SKM-1 treated with dmso at 0.1 percent for 144 hours (cell line): ENCODE data around the gene NLK.
"Not testable (repeated sequence)": the region's sequence is repeated elsewhere in the genome, so short reads cannot be mapped to it uniquely, and the experiment has no call there.

ENCODE experiments used
- DNase-seq: peaks from one replicate; lab custom pipeline; 2025; ENCODE audit not compliant: unreplicated experiment; lab: John Stamatoyannopoulos, UW

Gene NLK

DNA sequence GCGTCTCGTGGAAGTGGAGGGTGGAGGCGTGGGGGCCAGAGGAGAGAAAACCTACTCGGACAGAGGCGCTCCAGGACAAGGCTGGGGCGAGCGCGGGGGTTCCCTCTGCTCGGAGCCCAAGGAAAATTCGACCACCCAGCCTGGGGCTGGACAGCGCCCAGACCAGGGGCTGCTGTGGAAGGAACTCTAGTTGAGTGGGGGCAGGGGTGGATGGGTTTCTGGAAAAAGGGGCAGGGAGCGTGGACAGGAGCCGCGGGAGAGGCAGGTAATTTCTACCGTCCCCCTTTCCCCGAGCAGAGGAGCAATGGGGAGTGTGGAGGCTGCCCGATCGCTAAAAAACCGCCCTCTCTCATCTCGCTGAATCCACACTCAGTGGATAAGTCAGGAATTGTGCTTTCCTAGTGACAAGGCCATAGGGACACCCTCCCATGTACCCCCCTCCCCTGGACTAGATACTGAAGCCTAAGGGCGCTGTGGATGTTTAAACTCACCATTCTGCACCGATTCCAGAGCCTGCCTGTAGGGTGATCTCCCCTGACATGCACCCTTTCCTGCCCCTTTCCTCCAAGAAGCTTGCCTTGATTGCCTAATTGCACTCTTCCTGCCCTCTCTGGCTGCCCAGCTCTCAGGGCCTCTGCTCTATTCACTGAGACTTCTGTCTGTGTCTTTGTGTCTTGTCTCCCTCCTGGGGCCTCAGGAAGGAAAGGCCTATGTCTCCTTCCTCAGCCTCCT, 185.8 kb downstream of the NLK start:
- DNase-seq, result peak; percentile 67

DNA sequence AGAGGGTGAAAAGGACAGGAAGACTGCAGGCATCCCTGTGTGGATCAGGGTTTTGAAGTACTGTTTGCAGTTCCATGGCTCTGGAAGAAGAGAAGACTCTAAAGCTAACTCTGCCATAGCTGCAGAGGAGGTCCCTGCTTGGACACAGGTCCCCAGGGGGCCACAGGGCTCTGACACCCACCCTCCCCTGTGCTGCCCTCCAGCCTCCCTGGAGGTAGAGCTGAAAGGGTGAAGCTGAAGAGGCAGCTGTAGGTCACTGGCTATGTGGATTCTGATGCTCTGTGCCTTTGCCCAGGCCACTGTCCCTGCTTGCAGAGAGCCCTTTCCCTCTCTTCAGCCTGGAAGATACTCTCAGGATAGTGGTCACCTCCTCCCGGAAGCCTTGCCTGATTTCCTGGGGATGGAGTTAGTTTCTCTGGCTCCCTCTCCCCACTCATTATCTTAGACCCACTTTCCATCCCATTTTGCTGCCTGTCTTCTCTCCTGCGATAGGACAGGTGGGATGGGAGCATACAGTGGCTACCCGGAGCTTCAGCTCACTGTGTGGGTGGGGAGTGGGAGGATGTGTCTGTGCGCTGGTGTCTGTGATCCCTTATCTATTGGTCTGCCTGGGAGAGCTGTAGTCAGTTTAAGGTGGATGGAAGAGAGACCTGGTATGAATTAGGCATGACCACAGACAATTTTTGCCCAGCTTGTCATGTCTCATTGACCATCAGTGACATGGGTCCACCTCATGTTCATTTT, 186.7 kb downstream of the NLK start:
- no peak for DNase-seq

DNA sequence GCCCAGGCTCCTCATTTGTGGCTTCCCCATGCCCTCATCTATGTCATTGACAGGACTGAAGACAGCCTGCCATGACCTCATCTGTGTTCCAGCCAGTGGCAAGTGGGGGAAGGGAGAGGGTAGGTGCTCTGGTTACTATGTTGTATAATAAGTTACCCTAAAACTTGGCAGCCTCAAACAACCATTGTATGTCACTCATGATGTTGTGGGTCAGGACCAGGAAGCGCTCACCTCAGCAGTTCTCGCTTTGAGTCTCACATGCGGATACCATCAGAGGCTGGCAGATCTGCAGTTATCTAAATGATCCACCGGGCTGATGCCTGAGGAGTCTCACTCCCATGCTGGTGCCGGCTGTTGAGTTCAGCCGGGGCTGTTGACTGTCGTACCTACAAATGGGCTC, 187.5 kb downstream of the NLK start:
- no peak for DNase-seq

DNA sequence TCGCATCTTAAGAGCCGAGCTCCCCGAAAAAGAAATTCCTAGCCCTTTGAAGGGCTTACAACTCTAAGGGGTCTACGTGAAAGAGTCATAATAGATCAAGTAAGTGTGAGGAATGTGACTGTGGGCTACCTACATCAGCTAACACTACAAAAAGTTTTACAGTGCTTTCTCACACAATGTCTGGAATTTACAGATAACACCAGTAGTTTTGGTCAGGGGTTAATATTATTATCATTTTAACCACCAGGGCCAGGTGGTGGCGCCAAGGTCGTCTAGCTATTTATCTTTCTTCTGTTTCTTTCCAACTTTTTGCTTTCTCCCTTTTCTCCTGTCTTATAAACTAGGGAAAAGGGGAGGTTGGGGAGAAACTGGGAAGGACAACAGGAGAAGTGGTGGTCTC, 188.1 kb downstream of the NLK start:
- DNase-seq, result not testable (repeated sequence)

DNA sequence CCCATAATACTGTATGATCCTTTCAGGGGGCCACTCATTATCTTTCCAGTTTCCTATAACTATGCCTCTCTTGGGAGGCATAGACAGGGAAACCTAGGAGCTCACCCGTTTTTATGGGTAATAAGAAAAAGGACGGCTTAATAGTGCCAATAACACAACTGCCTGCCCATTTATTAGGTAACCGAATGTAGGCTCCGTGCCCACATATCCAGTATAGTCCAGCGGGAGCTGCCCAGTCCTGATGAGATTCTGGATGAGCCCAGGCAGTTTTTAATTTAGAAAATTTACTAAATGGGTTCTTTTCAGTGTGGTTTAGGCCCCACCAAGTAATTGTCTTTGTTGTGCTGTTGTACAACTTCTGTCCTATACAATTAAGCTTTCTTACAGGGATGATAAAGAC, 189.1 kb downstream of the NLK start:
- not testable (repeated sequence) for DNase-seq

DNA sequence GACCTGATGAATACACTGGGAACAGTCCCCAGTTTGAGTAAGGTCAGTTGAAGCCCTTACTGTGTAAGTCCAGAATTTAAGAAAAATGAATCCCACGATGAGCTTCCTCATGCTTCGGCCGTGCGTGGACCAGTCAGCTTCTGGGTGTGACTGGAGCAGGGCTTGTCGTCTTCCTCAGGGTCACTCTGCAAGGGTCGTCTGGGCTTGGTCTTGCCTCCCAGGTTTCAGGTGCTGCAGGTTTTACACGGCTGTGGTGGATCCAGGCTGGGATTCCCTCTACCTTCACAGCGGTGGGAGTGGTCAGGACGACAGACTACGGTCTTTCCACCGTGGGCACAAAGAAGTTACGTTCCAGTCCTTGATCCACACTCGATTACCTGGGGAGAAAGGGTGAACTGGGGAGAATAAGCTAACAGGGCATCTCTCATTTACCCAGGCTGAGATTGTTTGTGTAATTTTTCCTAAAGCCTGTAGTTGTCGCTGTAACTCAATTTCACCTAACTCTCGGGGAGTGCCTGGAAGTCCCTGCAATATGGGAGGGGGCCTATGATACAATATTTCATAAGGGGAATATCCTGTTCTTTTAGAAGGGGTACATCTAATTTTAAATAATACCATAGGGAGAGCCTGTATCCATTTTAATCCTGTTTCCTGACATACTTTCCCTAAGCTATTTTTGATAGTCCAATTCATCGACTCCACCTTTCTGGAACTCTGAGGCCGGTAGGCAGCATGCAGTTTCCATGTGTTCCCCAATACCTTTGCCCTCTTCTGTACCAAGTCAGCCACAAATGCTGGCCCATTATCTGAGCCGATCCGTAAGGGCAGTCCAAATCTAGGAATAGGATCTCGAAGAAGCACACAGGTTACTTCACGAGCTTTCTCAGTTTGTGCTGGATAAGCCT, 190.7 kb downstream of the NLK start:
- DNase-seq, result not testable (repeated sequence)

DNA sequence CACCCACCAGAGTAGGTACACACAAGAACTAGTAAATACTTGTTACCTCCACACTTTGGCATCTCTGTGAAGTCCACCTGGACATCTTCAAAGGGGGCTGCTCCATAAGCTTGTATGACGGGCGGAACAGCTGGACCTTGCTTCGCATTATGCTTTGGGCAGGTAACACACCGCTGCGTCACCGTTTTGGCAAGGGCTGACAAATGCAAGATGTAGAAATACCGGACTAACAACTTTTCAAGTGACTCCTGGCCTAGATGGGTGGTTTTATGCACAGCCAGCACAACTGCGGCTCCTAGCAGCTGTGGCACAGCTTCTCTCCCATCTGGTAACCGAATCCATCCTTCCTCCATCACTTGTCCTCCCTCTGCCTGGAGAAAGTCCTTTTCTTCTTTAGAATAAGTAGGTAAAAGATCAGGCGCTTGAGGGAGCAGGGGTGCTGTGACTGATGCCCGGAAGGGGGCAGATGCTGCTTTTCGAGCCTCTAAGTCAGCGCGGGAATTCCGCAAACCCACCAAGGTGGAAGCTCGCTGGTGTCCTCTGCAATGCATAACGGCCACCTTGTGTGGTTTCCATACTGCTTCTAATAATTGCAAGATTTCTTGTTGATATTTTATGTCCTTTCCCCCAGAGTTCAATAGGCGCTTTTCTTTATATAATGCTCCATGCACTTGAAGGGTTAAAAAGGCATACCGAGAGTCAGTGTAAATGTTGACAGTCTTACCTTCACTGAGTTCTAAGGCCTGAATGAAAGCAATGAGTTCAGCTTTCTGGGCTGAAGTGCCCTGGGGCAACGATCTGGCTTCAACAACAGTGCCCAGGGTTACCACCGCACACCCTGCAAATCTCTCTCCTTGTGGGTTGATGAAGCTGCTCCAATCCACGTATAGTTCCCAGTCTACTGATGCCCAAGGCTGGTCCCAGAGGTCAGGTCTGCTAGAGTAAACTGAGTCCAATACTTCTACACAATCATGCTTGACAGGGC, 191.7 kb downstream of the NLK start:
- DNase-seq, result not testable (repeated sequence)

DNA sequence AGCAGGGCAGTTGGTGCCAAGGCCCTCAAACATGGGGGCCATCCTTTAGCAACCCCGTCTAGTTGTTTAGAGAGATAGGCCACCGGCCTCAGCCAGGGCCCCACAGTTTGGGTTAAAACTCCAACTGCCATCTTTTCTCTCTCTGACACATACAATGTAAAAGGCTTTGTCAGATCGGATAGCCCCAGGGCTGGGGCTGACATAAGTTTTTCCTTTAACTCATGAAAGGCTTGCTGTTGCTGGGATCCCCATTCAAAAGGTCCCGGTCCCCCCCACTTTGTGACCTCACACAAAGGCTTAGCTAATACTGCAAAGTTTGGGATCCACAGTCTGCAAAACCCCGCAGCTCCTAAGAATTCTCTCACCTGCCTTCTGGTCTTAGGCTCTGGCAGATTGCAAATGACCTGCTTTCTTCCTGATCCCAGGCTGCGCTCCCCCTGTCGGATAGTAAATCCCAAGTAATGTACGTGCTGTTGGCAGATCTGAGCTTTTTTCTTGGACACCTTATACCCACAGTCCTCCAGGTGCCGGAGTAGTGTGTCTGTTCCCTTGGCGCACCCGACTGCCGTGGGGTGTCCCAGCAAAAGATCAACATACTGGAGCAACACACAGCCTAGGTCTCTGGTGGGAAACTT, 192.7 kb downstream of the NLK start:
- not testable (repeated sequence) for DNase-seq

DNA sequence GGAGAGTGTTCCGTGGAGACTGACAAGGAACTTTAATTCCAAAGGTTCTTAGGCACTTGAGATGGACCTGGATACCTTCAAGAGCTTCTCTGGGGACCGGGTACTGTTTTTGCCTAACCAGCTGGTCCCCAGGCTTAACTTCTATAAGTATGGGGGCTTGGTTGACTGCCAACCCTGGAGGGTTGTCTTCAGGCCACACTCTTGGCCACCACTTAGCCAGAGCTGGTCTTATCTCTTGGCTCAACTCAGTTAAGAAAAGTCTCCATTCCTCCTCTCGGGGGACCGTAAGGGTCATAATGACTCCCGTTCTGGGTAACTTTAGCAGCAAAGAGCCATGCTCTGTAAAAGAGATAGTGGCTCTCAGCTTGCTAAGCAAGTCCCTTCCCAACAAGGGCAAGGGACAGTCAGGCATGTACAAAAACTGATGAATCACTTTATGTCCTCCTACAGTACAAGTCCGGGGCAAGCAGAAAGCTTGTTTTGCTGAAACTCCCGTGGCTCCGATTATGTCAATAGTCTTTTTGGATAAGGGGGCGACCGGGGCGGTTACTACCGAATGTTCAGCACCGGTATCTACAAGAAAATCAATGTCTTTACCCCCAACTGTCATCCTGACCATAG, 193.7 kb downstream of the NLK start:
- not testable (repeated sequence) for DNase-seq

DNA sequence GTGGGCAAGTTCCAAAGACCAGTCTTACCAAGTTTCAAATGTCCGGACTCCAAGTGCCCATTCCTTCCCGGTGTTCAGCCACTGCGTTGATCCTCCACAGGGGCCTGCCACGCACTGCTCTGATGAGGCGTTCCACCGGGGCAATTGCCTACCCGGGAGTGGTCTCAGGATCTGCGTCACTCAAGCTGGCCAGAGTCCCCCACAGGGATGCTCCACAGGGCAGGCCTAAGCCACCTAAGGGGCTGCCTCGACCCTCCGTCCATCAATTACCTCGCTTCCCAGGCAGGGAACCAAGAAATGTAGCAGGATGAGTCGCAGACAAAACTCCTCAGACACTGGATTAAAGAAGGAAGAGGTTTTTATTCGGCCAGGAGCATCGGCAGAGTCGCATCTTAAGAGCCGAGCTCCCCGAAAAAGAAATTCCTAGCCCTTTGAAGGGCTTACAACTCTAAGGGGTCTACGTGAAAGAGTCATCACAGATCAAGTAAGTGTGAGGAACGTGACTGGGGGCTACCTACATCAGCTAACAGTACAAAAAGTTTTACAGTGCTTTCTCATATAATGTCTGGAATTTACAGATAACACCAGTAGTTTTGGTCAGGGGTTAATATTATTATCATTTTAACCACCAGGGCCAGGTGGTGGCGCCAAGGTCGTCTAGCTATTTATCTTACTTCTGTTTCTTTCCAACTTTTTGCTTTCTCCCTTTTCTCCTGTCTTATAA, 196.2 kb downstream of the NLK start:
- not testable (repeated sequence) for DNase-seq

DNA sequence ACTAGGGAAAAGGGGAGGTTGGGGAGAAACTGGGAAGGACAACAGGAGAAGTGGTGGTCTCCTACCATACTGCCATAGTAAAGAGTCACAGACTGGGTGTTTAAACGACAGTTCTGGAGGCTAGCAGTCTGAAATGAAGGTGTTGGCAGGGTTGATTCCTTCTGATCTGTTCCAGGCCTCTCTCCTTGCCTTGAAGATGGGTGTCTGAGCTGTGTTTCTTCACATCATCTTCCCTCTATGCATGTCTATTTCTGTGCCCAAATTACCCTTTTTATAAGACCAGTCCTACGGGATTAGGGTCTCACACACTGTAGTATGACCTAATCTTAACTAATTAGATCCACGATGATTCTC, 196.8 kb downstream of the NLK start:
- DNase-seq, result no peak

DNA sequence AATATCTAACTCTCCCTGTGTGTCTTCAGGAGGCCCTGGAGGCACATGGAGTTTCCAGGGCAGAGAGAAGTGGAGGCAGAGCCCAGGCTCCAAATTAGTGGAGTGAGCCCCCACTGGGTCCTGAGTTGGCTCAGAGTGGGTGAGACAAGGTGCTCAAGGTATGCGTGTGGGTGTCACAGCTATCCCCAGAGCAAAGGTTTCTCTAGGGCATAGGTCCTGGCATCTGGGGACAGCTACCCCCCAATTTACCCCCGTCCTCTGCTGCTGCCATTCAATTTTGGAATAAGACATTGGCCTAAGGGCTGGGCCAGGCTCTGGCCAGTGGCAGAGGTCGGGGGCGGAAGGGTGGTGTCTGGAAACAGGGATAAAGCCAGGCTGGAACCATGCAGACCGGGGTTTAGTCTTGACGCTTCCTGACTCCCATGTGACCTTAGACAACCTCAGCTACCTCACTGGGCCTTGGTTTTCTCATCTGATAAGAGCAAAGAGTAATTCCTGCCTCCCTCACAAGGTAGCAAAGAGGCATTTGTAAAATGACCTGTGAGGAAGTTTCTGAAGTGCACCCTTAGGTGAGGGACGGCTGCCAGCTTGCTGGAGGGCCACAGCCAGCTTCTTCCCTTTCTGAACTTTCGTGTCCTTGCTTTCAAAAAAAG, 198.3 kb downstream of the NLK start:
- no peak for DNase-seq

DNA sequence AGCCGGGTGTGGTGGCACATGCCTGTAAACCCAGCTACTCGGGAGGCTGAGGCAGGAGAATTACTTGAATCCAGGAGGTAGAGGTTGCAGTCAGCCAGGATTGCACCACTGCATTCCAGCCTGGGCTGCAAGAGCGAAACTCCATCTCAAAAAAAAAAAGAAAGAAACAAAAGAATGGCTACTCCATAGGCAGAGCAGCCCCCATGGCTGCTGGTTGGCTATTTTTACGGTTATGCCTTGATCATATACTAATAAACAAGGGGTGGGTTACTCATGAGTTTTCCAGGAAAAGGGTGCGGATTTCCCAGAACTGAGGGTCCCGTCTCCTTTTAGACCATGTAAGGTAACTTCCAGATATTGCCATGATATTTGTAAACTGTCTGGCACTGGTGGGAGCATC, 200.3 kb downstream of the NLK start:
- DNase-seq, result no peak

DNA sequence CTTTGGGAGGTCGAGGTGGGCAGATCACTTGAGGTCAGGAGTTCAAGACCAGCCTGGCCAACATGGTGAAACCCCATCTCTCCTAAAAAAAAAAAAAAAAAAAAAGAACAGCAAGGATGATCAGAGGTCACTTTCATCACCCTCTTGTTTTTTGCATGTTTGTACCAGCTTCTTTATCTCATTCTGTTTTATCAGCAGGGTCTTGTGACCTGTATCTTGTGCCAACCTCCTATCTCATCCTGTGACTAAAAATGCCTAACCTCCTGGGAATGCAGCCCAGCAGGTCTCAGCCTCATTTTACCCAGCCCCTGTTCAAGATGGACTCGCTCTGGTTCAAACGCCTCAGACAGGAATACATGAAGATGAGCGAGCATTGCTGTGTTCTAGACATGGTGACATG, 200.8 kb downstream of the NLK start:
- DNase-seq, result not testable (repeated sequence)

DNA sequence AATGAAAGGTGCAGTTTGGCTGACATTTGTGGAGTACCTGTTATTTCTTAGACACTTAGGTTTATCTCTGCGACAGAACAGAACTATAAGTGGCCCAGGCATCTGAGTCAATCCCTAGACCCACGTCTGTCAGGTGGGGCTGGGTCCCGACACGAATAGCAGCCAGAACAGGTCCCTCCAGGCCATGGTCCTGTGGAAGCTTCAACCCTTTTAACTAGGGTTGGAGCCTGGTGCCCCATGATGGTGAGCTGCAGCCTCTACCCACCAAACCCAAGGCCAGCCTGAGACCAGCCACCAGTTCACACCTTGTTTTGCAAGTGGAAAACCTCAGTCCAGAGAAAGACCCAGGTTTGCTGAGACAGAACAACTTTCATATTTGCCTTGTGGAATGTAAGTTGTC, 202.0 kb downstream of the NLK start:
- no peak for DNase-seq
